Left hindlimb (tissue), 1 donor: ENCODE measurements around the gene GKN2.

Experiments
- DNase-seq: peaks from one replicate; pipeline ENCODE4 v3.0.0-alpha.2; 2018

The GKN2 gene, protein sequence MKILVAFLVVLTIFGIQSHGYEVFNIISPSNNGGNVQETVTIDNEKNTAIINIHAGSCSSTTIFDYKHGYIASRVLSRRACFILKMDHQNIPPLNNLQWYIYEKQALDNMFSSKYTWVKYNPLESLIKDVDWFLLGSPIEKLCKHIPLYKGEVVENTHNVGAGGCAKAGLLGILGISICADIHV

DNA sequence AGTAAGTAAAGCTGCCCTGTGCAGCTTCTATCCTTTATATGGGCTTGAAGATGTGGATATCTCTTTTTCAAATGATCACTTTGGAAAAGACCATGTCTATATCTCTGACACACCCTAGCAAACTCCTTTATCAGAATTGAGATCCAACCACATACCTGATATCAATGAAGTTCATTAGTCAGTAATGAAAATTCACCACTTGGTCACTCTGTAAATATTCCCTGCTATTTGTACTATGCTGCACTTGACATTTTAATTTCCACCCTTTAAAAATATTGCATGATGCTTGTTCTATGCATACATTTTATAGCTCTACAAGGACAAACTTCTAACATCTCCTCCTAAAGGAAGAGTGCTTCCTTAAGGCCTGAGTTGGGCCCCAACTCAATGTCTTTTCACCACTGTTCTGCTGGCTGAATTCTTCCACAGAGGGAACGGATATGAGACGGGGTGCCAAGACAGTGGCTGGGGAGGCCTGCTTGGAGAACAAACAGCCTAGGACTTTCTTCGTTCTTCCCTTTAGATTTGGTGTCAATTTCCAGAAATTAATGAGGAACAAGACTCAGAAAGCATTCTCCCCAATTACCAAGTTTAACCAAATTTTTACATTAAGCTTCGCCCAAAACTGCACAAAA, at the start of gene GKN2:
Gene GKN2 (minus strand): TSS at position 7 of the 635 bp plus-strand sequence. CDS start 32 bp downstream, outside the sequence.
- DNase-seq: no peak

DNA sequence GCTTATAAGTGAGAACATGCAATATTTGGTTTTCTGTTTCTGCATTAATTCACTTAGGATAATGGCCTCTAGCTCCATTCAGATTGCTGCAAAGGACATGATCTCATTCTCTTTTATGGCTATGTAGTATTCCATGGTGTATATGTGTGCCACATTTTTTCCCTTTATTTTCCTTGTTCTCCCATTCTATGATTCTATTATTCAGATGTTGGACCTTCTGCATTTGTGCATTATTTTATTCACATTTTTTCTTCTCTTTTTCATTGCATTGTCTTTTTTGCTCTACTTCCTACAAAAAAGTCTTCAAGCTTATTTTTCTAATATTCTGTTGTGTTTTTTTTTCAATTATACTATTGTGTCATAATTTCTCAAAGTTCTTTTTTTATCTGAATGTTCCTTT, 49.2 kb upstream of the GKN2 start:
- no peak for DNase-seq

DNA sequence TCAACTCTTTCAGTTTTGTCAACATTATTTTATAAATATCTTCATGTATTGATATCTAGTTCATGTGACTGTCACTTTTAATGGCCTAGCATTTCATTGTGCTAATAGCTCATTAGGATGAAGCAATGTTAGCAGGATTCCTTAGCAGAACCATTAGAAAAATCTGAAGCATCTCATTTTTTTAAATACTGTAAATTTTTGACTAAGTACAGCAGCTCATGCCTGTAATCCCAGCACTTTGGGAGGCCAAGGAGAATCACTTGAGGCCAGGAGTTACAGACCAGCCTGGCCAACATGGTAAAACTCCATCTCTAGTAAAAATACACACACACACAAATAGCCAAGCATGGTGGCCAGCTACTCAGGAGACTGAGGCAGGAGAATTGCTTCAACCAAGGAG, 44.7 kb upstream of the GKN2 start:
- no peak for DNase-seq

DNA sequence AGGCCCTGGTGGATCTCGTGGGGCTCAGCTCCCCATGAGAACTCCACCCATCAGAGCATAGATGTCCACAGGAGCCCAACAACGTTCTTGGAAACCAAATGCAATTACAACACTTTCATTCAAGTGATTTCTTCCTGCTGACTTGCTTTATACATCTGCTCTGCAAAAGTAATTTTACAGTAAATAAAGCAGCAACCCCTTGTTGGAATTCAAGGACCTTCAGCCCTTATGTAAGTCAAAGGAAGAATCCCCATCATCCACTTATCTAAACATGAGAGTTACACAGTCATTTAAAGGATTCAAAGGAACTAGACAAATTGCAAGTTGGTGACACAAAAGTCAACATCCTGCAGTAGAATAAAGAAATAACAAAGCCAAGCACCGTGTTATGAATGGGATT, 43.2 kb upstream of the GKN2 start:
- DNase-seq: no peak

DNA sequence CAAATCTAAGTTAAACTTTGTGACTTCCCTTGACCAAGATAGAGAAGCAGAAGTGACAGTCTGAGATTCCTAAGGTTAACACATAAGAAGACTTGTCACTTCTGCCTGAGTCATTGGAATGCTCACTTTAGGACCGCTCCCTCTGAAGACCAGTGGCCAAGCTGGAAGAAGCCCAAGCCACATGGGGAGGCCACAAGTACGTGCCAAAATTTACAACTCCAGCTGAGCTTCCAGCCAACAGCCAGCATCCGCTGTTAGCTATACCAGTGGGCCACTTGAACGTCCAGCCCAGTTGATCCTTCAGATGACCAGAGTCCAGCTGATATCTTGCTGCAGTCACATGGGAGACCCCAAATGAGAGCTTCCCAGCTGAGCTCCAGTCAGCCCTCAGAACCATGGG, 42.2 kb upstream of the GKN2 start:
- DNase-seq: no peak

DNA sequence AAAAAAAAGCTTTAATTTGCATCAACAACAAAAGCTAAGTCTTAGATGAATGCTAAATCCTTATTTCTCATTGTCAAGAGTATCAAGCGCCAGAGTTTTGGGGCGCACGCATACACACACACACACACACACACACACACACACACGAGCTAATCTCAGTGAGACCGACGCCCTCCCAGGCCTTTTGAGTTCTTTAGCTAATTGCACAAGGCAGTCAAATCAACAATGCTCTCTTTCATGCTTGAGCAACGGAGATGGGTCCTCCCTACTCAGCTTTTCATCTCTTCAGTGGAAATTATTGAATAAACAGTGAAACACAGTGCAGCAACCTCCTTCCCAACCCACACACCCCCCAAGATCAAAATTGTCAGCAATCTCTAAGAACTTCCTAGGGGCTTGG, 41.0 kb upstream of the GKN2 start:
- no peak for DNase-seq

DNA sequence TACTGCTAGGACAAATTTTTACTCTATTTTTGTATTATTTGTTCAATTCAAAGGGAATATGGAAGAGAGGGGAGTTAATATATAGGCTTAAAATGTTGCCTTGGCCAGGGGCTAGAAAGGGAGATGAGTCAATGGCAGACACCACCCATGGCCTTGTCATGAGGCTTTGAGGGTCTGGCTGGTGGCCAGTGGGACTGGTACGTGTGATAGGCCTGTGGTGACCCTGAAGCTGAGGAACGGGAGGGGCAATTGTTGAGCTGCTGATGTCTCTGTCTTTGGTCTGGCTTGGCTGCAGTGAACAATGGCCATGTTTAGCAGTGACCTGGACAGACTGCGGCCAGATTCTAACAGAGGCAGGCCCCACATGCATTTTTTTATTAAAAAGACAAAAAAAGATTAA, 40.2 kb upstream of the GKN2 start:
- no peak for DNase-seq

DNA sequence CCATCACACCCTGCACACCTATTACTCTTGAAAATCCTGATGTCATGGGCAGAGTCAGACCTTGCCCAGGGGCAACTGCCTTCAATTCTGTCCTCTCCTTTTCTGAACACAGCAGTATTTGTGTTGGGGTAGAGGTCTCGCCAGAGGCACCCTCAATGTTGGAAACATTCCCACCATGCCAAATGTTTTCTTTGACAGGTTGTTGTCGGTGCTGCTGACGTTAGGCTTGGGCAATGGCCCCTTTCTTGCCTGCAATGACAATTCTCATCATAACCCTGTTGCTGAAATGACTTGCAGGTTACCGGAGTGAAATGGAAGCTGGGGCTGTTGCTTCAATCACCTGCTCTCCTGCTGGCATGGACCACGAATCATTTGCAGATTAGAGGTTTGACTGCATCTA, 39.6 kb upstream of the GKN2 start:
- DNase-seq: no peak

DNA sequence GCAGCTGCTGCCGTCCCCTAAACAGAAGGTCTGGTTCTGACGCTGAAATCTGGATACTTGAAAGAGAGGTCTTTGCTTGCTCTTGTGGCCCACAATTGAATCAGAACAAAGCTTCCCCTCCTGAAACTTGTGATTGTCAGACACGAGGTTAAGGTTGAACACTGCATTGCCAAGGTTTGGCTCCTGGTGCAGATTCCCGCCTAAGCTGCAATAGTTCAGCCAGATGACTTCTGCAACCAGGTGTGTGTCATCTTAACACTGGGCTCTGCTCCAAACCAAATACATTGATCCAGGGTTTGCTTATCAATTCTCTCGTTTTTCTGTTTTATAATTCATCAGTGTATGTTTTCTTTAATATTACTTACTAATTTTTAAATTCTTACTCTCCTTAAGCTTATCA, 36.3 kb upstream of the GKN2 start:
- DNase-seq: no peak

DNA sequence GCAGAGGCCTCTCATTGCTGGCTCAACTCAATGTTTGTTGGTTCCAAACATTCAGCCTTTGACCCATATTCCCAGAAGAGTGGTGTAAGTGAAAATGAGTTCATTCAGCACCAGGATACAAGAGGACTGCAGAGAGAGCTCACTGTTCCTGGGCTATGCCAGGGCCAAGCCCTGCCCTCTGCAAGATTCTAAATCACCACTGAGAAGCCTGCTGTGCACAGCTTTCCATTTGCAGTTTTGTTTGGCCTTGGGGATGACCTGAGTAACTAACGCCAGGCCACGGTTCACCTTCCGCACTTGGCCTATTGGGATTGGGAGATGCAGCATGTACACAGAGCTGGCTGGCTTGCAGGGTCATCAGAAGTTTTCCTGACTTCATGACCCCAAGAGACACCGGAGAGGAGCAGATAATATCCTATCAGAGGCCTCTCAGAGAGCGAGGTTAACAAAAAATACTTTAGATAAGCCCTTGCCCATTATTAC, 34.4 kb upstream of the GKN2 start:
- DNase-seq: no peak

DNA sequence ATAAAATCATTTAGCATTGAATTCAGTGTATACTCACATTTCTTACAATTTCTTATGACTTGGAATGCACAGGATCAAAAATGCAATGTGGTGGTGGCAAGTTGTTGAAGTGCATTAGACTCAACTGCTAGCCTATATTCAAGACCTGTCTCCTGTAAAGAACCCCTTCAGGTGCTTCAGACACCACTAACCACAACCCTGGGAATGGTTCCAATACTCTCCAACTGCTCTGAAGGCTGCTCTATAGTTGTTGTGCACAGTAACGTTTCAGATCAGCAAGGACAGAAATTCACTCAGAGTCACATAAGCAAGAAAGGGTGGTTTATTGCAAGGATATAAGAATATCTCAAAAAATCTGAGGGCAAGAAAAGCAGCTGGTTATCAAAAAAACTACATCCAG, 28.3 kb upstream of the GKN2 start:
- DNase-seq: no peak

DNA sequence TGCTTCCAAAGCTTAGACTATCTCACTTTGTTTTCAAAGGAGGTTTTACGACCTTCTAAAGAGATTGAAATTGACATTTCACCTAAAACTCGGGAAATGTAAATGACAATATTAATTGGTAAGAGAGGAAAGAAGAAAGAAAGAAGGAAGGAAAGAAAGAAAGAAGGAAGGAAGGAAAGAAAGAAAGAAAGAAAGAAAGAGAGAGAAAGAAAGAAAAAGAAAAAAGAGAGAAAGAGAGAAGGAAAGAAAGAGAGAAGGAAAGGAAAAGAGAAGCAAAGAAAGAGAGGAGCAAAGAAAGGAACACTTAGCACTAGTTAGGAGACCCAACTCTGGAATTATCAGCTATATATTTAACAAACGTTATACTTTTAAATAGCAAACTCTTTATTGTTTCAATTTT, 25.4 kb upstream of the GKN2 start:
- DNase-seq: no peak

DNA sequence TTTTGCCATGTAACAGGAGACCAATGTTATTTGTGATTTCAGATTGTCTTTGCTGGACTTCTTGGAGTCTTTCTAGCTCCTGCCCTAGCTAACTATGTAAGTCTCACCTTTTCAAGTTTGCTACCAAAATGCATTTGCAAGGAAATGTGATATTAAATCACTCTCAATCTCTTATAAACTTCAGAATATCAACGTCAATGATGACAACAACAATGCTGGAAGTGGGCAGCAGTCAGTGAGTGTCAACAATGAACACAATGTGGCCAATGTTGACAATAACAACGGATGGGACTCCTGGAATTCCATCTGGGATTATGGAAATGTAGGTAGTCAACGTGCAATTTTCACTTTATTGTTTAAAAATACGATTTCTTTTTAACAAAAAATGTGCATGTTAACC, 24.8 kb upstream of the GKN2 start:
- no peak for DNase-seq

DNA sequence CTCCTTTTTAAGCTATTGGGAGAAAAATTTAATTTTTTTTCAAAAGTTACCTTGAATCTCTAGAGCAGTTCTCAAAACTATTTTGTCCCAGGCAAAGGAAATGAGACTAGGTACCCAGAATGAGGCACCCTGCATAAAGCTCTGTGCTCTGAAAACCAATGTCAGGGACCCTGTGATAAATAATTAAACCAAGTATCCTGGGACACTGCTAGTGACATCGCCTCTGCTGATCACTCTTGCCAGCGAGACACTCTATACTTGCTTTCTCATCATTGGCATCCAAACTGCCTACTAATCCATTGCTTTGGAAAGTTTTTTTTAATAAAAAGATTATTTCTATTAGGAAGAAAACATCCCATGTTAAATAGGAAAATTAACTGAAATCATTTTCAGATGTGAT, 23.2 kb upstream of the GKN2 start:
- DNase-seq: no peak

DNA sequence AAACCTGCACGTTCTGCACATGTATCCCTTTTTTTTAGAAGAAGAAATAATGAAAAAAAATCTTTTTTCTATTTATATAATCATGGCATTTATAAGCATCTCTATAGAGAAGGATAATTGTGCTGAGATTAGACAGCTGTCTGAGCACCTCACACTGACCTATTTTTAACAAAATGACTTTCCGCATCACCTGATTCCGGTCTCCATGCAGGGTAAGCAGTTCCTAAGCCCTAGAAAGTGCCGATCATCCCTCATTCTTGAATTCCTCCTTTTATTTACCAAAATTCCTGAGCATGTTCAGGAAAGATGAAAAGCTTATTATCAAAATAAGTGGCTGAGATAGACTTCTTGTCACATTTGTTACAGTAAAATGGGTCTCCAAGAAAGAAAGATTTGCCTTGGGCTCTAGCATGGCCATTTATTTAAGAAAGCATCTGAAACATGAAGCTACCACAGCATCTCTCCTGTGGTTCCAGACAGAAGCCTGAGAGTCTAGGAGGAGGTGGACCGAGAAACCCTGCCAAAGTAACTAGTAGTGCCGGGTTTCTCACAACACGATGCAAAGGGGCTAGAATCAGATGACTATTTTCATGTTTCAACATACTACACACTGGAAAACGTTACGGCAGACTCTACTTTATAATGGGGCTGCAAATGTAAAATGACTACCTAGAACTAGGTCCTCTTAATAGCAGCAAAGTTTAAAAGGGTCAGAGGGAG, 22.4 kb upstream of the GKN2 start:
- DNase-seq: no peak

DNA sequence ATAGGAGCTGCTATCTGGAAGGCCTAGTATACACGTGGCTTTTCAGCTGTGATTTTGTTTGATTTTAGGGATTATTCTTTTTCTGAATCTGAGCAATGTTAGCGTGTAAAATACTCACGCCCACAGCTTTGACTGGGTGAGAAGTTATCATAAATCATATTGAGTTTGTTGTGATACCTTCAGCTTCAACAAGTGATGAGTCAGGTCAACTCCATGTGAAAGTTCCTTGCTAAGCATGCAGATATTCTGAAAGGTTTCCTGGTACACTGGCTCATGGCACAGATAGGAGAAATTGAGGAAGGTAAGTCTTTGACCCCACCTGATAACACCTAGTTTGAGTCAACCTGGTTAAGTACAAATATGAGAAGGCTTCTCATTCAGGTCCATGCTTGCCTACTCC, 21.6 kb upstream of the GKN2 start, which contains the start of gene GKN1:
Gene GKN1 (plus strand): TSS at position 386 of the 400 bp plus-strand sequence. CDS start 42 bp downstream, outside the sequence.
- no peak for DNase-seq

DNA sequence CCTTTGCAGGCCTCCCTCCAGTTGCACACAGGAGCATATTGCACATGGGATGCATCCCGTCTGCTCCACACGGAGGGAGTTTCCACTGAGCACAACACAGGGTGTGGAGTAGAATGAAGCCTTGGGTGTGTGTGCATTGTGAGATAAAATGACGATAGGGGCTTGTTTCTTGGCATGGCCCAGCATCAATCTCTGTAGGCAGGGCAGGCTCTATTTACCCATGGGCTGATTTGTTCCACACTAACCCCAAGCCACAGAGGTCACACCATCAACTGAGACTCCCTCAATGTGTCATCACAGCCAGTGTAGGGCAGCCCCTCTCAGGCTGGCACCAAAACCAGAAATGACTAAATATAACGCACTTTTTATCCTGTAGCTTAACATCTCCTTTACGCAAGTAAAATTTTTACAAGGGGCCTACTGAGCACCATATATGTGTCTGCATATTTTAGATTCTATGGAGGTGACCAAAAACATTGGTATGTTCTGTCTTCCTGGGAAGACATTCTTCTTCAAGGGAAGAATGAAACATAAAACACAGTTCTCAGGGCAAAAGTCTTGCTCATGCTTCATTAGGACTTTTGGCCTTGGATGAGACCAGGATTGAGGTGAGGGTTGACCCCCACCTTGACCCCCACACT, 19.0 kb upstream of the GKN2 start:
- no peak for DNase-seq

DNA sequence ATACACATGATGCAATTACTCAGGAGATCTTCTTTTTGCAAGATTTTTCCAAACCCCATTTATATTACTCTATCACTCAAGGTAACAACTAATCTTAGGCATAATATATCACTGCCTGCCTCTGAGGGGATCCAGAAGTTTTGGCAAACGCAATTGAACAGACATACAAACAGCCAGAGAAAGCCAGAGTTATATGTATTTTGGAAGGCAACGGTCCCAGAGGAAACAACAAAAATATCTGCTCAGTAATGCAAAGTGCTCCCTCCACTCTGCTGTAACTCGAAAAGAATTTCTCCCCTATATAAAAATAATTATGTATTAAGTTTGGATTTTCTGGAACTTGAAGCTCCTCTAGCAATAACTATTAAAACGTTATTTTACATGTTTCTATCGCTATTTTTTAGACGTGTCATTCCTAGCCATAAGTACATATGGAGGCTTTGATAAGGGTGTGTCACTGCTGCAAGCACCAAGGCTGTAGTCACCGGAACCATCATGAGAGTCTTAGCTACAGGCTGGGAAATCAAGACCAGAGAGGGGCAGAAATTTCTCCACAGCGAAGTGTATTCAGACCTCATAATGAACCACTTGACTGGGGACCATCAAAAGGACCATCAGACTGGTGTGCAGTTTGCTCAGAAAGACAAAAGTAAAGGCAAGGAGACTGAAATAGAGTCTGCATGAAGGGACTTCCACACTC, 18.0 kb upstream of the GKN2 start:
- DNase-seq: no peak

DNA sequence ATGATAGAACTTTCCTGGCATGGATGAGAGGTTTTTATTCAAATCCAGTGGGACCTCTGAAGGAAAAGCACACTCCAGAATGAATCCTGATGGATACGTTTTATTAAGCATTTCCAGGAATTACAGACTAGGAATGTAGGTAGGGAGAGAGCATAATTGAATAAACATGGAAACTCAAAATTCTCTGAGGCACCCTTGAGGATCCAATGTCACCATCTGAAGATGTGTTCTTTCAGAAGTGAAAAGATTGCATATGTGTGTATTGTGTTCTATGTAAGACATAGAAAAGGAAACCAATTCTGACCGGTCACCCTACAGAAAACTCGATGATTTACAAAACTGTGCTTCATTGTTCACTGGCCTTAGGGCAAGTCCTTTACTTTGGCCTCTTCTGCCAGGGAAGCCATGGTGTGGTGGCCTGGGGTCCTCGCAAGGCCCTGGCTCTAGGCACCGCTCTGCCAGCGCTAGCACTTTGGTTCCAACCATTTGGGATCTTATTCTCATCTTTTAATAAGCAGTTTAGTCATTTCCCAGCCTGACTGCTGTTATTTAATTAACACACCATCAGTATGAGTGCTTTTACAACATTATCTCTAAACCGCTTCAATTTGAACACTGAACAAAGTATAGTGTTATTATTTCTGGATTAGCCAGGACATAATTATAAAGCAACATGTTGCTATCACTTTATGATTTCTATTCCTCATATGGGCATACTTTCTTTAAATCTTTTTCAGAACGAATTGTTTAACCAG, 17.2 kb upstream of the GKN2 start:
- DNase-seq: no peak

DNA sequence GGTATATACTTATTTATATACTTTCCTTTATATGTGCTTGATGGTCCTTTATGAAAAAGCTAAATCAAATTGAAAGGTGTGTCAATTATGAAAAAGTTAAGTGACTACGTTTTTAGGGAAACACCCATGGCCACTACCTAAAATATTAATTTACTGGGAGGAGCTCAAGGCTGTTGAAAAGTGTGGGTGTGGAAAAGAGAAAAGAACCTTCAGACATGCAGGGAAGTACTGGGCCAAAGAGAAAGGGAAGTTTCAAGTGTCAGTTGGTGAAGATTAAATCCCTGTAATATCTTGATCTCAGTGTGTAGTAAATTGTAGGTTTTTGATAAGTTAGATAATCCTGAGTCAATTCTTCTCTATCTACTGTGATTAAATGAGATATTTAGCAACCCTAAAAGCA, 15.5 kb upstream of the GKN2 start:
- DNase-seq: no peak

DNA sequence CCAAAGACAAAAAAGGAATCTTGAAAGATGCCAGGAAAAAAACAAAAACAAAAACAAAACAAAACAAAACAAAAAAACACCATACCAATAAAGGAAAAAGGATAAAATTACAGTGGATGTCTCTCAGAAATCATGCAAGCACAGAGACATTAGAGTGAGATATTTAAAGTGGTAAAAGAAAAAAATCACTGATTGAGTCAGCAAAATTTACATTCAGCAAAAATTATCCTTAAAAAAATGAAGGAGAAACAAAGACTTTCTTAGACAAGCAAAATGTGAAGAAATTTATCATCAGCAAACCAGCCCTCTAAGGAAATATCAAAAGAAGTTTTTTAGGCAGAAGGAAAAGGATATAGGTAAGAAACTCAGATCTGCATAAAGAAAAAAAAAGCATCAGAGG, 11.6 kb upstream of the GKN2 start:
- no peak for DNase-seq

DNA sequence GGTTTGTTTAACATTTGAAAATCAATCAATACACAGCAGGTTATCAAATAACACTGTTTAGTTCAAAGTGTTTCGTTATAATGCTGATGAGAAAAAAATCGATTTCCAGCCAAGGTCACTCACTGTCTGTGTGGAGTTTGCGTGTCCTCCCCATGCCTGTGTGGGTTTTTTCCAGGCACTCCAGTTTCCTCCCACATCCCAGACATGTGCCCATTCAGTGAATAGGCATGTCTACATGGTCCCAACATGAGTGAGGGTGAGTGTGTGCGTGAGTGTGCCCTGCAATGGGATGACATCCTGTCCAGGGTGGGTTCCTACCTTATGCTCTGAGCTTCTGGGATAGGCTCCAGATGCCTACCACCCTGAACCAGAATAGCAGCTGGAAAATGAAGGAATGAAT, 8.7 kb upstream of the GKN2 start:
- DNase-seq: no peak
